Measurements from ENCODE around the gene DSCAML1.

The DSCAML1 gene

DNA sequence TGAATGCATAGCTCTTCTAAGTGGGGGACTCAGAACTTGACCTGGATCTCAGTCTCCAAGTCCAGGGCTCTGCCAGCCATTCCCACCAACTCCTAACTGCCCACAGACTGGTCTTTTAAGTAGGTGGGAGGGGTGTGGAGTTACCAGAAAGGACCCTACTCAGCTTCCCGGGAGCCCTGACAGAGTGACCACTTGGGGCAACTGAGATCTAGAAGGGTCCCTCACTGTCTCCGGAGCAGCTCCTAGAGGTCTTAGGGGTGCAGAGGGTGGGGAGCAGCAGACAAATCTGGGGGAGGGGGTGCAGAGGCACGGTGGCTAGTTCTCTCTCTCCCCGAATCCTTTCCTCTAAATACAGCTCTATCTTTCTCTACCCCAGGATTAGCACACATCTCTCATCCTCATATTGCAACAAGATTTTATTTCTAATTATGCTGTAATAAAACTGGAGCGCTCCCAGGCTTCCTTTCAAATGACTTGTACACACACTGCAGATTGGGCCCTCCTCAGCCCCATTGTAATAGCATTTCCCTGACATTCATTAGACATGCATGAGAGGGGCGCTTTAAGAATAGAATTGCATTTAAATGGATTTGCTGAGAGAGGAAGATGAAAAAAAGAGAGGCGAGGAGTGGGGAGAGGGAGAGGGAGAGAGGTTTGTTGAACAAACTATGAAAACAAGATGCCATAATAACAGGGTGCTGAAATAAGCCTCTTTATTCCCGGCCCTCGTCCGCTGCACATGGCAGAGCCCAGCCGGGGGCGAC, 250.4 kb downstream of the DSCAML1 start:
- no peak for ATAC-seq (ENCODE audit: low read depth)
- Mint-ChIP-seq H3K9me3 (peaks cover 4% of the 10 kb centered on the region), H3K27ac (no peak overlapping the region), H3K36me3 (no peaks in the 10 kb centered on the region), H3K4me1 (no peaks in the 10 kb centered on the region), H3K4me3 (no peak overlapping the region), H3K27me3 (peaks cover 12% of the 10 kb centered on the region)
- no peak for DNase-seq (ENCODE audit: low spot score in 2 of 2)

- peaks cover 12% of the 10 kb centered on the region for H3K27me3 Mint-ChIP-seq
- H3K4me3 Mint-ChIP-seq, result no peak overlapping the region
- ATAC-seq (ENCODE audit: low read depth), result no peak
- H3K4me1 Mint-ChIP-seq, result no peaks in the 10 kb centered on the region
- peaks cover 4% of the 10 kb centered on the region for H3K9me3 Mint-ChIP-seq
- no peaks in the 10 kb centered on the region for H3K36me3 Mint-ChIP-seq
- DNase-seq (ENCODE audit: low spot score in 2 of 2), result no peak
- no peak overlapping the region for H3K27ac Mint-ChIP-seq
Observed at GRCh38 chr11:117545706-117546105, 251.3 kb downstream of the DSCAML1 start.

DNA sequence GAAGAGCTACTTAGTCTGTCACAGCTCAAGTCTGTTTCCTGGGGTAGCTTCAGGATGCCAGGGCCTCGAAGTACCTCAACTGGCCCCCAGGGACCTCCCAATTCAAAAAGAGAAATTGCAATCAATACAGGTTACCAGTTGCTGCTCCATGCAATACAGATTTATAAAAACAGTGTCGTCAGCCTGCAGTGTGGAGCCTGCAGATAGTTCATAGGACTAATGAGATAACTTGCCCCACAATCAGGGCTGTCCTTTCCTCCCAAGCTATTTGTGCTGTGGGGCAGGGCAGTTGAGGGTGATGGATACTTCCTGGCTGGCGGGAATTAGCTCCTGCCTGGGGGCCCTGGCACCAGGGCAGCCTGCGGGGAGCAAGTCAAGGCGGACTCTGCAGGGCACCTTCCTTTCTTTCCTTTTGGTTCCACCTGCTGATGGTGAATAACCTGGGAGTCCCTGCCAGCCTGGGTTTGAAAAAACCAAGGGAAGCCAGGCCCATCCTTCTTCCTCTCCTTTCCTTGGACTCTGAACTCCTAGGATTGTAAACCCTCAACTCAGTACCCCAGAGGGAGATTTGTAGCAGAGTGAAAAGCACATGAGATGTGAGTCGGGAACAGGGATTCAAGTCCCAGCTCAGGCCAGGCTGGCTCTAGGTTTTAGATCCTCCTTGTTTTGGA, 252.8 kb downstream of the DSCAML1 start:
- Mint-ChIP-seq H3K9me3 (peaks cover 4% of the 10 kb centered on the region), H3K4me1 (no peaks in the 10 kb centered on the region), H3K4me3 (no peak overlapping the region), H3K27ac (no peak overlapping the region), H3K27me3 (peaks cover 8% of the 10 kb centered on the region), H3K36me3 (no peaks in the 10 kb centered on the region)
- DNase-seq (ENCODE audit: low spot score in 2 of 2) (no peak), ATAC-seq (ENCODE audit: low read depth) (no peak)

GRCh38 chr11:117541211-117541610, 255.8 kb downstream of the DSCAML1 start:
- peaks cover 7% of the 10 kb centered on the region for H3K27me3 Mint-ChIP-seq
- ATAC-seq (ENCODE audit: low read depth) (no peak), DNase-seq (ENCODE audit: low spot score in 2 of 2) (no peak)
- no peaks in the 10 kb centered on the region for H3K4me1 Mint-ChIP-seq
- H3K36me3 Mint-ChIP-seq, result no peaks in the 10 kb centered on the region
- no peak overlapping the region for H3K4me3 Mint-ChIP-seq
- peaks cover 4% of the 10 kb centered on the region for H3K9me3 Mint-ChIP-seq
- no peak overlapping the region for H3K27ac Mint-ChIP-seq

- ATAC-seq (ENCODE audit: low read depth) (no peak), DNase-seq (ENCODE audit: low spot score in 2 of 2) (no peak)
- Mint-ChIP-seq H3K27me3 (peaks cover 12% of the 10 kb centered on the region), H3K4me1 (no peaks in the 10 kb centered on the region), H3K4me3 (no peak overlapping the region), H3K9me3 (peaks cover 2% of the 10 kb centered on the region), H3K36me3 (no peaks in the 10 kb centered on the region), H3K27ac (no peak overlapping the region)
Observed at GRCh38 chr11:117538263-117539135, 258.5 kb downstream of the DSCAML1 start.

DNA sequence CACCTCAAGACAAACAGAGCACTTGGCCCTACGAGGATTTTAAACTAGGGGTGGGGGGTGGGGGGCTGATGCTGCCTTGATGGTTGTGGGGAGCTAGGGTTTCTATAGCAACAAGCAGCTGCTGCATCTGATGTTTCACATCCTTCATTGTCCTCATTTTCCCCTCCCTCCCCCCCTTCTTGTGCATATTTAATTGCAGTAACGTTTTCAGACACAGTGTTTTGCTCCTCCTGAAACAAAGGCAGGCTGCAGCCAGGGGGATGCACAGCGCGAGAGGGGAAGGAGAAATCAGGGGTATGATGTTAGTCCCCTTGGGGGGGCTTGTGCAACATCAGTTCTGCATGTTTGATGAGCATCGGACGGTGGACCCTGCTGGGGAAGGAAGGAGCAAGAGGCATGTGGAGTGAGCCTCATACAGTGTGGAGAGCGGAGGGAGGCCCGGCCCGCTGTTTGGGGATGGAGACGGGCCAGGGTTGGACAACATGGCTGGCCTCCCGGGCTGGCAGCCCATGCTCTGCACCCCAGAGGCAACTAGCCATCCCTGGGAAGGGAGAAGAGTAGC, 261.1 kb downstream of the DSCAML1 start:
- no peaks in the 10 kb centered on the region for H3K4me1 Mint-ChIP-seq
- no peaks in the 10 kb centered on the region for H3K9me3 Mint-ChIP-seq
- no peak overlapping the region for H3K27ac Mint-ChIP-seq
- no peaks in the 10 kb centered on the region for H3K36me3 Mint-ChIP-seq
- peaks cover 10% of the 10 kb centered on the region for H3K27me3 Mint-ChIP-seq
- H3K4me3 Mint-ChIP-seq, result no peak overlapping the region
- ATAC-seq (ENCODE audit: low read depth) (no peak), DNase-seq (ENCODE audit: low spot score in 2 of 2) (no peak)

DNA sequence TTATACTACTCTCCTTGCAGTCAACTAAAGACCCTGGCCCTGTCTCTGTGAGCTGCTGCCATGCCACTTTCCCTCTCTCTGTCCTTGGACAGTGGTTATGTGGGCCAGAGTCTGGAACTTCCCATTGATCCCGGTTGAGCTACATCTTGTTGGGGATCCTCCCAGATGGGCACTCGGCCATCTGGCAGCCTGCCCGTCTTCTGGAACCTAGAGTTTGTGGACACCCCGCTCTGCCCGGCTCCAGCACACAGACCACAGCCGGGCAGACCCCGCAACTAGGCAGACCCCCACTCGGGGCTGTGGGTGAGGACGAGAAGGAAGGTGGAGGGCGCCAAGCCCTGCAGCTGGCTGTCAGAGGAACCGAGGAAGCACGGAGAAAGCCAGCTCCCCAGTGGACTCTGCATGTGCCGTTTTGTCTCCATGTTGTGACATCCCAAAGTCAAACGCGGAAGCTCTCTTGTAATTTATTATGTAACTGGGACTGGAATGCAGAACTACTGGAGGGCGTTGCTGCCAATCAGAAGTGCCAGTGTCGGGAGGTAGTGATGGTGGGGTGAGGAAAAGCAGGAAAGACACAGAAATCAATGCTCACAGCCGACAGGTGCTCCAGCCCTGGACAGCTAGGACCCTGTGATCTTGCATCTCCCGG, 261.7 kb downstream of the DSCAML1 start:
- no peak for ATAC-seq (ENCODE audit: low read depth)
- Mint-ChIP-seq H3K27me3 (peaks cover 10% of the 10 kb centered on the region), H3K9me3 (no peaks in the 10 kb centered on the region), H3K36me3 (no peaks in the 10 kb centered on the region), H3K4me3 (no peak overlapping the region), H3K27ac (no peak overlapping the region), H3K4me1 (no peaks in the 10 kb centered on the region)
- no peak for DNase-seq (ENCODE audit: low spot score in 2 of 2)

DNA sequence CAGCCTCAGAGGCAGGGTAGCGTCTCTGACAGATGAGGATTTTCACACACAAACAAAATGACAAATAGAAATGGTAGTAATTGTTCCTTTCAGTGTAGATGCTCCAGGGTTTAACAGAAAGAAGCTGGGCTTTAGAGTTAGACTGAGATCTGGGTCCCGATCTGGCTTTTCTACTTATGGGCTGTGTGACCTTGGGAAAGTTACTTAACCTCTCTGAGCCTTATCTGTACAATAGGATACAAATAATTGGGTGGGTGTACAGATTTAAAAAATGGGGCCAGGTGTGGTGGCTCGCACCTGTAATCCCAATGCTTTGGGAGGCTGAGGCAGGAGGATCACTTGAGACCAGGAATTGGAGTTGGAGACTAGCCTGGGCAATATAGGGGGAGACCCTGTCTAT, 264.4 kb downstream of the DSCAML1 start:
- Mint-ChIP-seq H3K27me3 (peaks cover 15% of the 10 kb centered on the region), H3K4me1 (no peaks in the 10 kb centered on the region), H3K9me3 (no peaks in the 10 kb centered on the region), H3K27ac (no peak overlapping the region), H3K36me3 (no peaks in the 10 kb centered on the region), H3K4me3 (no peak overlapping the region)
- no peak for DNase-seq (ENCODE audit: low spot score in 2 of 2)
- no peak for ATAC-seq (ENCODE audit: low read depth)

GRCh38 chr11:117529816-117530215, 267.2 kb downstream of the DSCAML1 start:
- no peak overlapping the region for H3K4me3 Mint-ChIP-seq
- ATAC-seq (ENCODE audit: low read depth), result no peak
- peaks cover 5% of the 10 kb centered on the region for H3K27me3 Mint-ChIP-seq
- no peaks in the 10 kb centered on the region for H3K9me3 Mint-ChIP-seq
- no peak overlapping the region for H3K27ac Mint-ChIP-seq
- H3K4me1 Mint-ChIP-seq, result no peaks in the 10 kb centered on the region
- DNase-seq (ENCODE audit: low spot score in 2 of 2), result no peak
- H3K36me3 Mint-ChIP-seq, result no peaks in the 10 kb centered on the region

- Mint-ChIP-seq H3K27ac (no peak overlapping the region), H3K27me3 (peaks cover 5% of the 10 kb centered on the region), H3K4me1 (no peaks in the 10 kb centered on the region)
Observed at GRCh38 chr11:117528097-117528721, 268.8 kb downstream of the DSCAML1 start.

GRCh38 chr11:117527271-117527670, 269.7 kb downstream of the DSCAML1 start:
- ATAC-seq (ENCODE audit: low read depth), result no peak
- no peaks in the 10 kb centered on the region for H3K4me1 Mint-ChIP-seq
- DNase-seq (ENCODE audit: low spot score in 2 of 2), result no peak
- H3K27me3 Mint-ChIP-seq, result peaks cover 5% of the 10 kb centered on the region
- no peaks in the 10 kb centered on the region for H3K36me3 Mint-ChIP-seq
- H3K4me3 Mint-ChIP-seq, result no peak overlapping the region
- H3K9me3 Mint-ChIP-seq, result no peaks in the 10 kb centered on the region
- H3K27ac Mint-ChIP-seq, result no peak overlapping the region

More at GRCh38 chr11:117528097-117528721, 268.8 kb downstream of the DSCAML1 start:
- Mint-ChIP-seq H3K36me3 (no peaks in the 10 kb centered on the region), H3K4me3 (no peak overlapping the region), H3K9me3 (no peaks in the 10 kb centered on the region)
- ATAC-seq (ENCODE audit: low read depth) (no peak), DNase-seq (ENCODE audit: low spot score in 2 of 2) (no peak)

DNA sequence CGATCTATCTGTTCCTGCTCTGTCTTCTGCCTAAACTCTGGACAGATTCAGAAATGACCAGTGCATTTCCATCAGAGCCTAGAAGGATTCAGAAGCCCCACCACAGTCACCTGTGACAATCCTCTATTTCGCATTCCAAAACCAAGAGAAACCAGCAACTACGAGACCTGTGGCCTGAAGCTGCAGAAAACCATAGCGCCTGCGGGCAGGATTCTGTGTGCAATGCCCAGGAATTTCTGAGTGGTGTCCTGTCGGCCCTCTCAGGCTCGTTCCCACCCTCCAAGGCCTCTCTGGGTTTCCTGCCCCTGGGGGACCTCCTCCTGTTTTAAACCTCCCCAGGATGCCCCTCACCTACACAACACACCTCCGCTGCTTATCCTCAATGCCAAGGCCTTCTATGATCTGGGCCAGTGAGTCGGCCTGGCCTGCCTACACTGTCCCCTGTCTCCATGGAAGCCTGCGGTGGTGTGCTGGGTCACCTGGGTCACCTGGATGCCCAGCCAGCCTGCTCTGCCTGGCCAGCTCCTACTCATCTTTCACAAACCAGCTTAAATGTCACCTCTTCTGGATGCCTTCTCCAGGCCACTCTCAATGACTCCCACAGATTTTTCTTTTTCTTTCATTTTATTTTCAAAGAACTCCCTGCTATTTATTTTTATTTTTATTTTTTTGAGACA, 271.0 kb downstream of the DSCAML1 start:
- Mint-ChIP-seq H3K4me3 (no peak overlapping the region), H3K27me3 (peaks cover 5% of the 10 kb centered on the region), H3K9me3 (no peaks in the 10 kb centered on the region), H3K27ac (no peak overlapping the region), H3K36me3 (no peaks in the 10 kb centered on the region), H3K4me1 (no peaks in the 10 kb centered on the region)
- ATAC-seq (ENCODE audit: low read depth), result no peak
- DNase-seq (ENCODE audit: low spot score in 2 of 2), result no peak

Data from memory B cell (primary cell).